GM23338 (cell line): ENCODE measurements around the gene ANAPC2. TPM values are rescaled to one million over a fixed set of nuclear protein-coding genes. Genes with fewer than 3 reads are reported as not detected.

Source experiments
- ATAC-seq: fragments of 200-7000 bp; cut with Tn5 transposase; 3 replicates; pipeline ENCODE4 v1.9.1; 2020
- DNase-seq: peaks from one replicate; pipeline ENCODE4 v3.0.0-alpha.2; 2015; ENCODE audit warnings: low spot score
- H2AFZ ChIP-seq: fragments of 200-600 bp; sonication (generic); 2 replicates; pipeline ENCODE4 v1.8.0; 2016; ENCODE audit warnings: antibody characterized with exemption, mild to moderate bottlenecking, moderate library complexity
- H3F3A ChIP-seq: fragments of 200-600 bp; sonication (generic); replicated peaks from 2 replicates; pipeline ENCODE4 v1.8.0; 2017; ENCODE audit warnings: antibody characterized with exemption, mixed run types, low read depth
- H3K27ac ChIP-seq: fragments of 200-600 bp; sonication (generic); 2 replicates; pipeline ENCODE4 v1.6.1; 2016; ENCODE audit warnings: low read depth
- H3K27me3 ChIP-seq: fragments of 200-600 bp; sonication (generic); 2 replicates; pipeline ENCODE4 v1.8.0; 2016; ENCODE audit warnings: mild to moderate bottlenecking, mixed run types, moderate library complexity; ENCODE audit not compliant: insufficient read depth
- H3K36me3 ChIP-seq: fragments of 200-600 bp; sonication (generic); 2 replicates; pipeline ENCODE4 v1.8.0; 2016; ENCODE audit warnings: mild to moderate bottlenecking; ENCODE audit not compliant: insufficient read depth
- H3K4me1 ChIP-seq: fragments of 200-600 bp; sonication (generic); 2 replicates; pipeline ENCODE4 v1.8.0; 2016; ENCODE audit warnings: mild to moderate bottlenecking, moderate library complexity; ENCODE audit not compliant: insufficient read depth
- H3K4me2 ChIP-seq: fragments of 200-600 bp; sonication (generic); 2 replicates; pipeline ENCODE4 v1.7.1; 2017; ENCODE audit warnings: mixed run types
- H3K4me3 ChIP-seq: fragments of 200-600 bp; sonication (generic); 2 replicates; pipeline ENCODE4 v1.6.1; 2016; ENCODE audit warnings: mixed run types
- H3K79me2 ChIP-seq: fragments of 200-600 bp; sonication (generic); replicated peaks from 2 replicates; pipeline ENCODE4 v1.8.0; 2017; ENCODE audit warnings: mild to moderate bottlenecking; ENCODE audit not compliant: insufficient read depth
- H3K9me2 ChIP-seq: fragments of 200-600 bp; sonication (generic); 2 replicates; pipeline ENCODE4 v1.8.0; 2017; ENCODE audit not compliant: insufficient read depth
- H4K20me1 ChIP-seq: fragments of 200-600 bp; sonication (generic); replicated peaks from 2 replicates; pipeline ENCODE4 v1.8.0; 2017; ENCODE audit warnings: mild to moderate bottlenecking; ENCODE audit not compliant: insufficient read depth
- H3K27ac Mint-ChIP-seq: 2 replicates; pipeline ENCODE4 v1.8.0; 2020; ENCODE audit warnings: inconsistent platforms, mild to moderate bottlenecking, moderate library complexity, mixed read lengths
- H3K27me3 Mint-ChIP-seq: 3 replicates; pipeline ENCODE4 v1.8.0; 2022; ENCODE audit warnings: low read depth, mild to moderate bottlenecking, moderate library complexity, mixed read lengths, inconsistent platforms; ENCODE audit not compliant: insufficient read depth, poor library complexity
- H3K36me3 Mint-ChIP-seq: 3 replicates; pipeline ENCODE4 v1.8.0; 2021; ENCODE audit warnings: low read depth, mild to moderate bottlenecking, inconsistent platforms, moderate library complexity, mixed read lengths
- H3K4me1 Mint-ChIP-seq: 3 replicates; pipeline ENCODE4 v1.8.0; 2020; ENCODE audit warnings: mild to moderate bottlenecking, inconsistent platforms, mixed read lengths
- H3K4me3 Mint-ChIP-seq: 3 replicates; pipeline ENCODE4 v1.8.0; 2021; ENCODE audit warnings: moderate library complexity, mild to moderate bottlenecking, inconsistent platforms, mixed read lengths
- H3K9me3 Mint-ChIP-seq: 3 replicates; pipeline ENCODE4 v1.8.0; 2020; ENCODE audit warnings: moderate library complexity, mild to moderate bottlenecking, inconsistent platforms, mixed read lengths
- CREB1 ChIP-seq: fragments of 250-450 bp; sonication (Bioruptor Pico); IDR thresholded peaks from 2 replicates; pipeline ENCODE4 v1.5.0; 2020; ENCODE audit warnings: low read depth, mild to moderate bottlenecking, moderate library complexity
- EZH2 ChIP-seq: fragments of 200-600 bp; sonication (generic); IDR thresholded peaks from one replicate; pipeline ENCODE4 v1.8.0; 2017; ENCODE audit warnings: antibody characterized with exemption, mild to moderate bottlenecking, low read depth; ENCODE audit not compliant: unreplicated experiment
- EZH2phosphoT487 ChIP-seq: fragments of 200-600 bp; sonication (generic); IDR thresholded peaks from one replicate; pipeline ENCODE4 v1.8.1; 2018; ENCODE audit warnings: antibody characterized with exemption; ENCODE audit not compliant: unreplicated experiment
- JUNB ChIP-seq: IDR thresholded peaks from one replicate; pipeline ENCODE4 v1.6.1; 2016; ENCODE audit warnings: antibody characterized with exemption; ENCODE audit not compliant: unreplicated experiment
- NANOG ChIP-seq: IDR thresholded peaks from 2 replicates; pipeline ENCODE4 v1.6.1; 2016; ENCODE audit warnings: antibody characterized with exemption, borderline replicate concordance
- POLR2AphosphoS5 ChIP-seq: IDR thresholded peaks from 2 replicates; pipeline ENCODE4 v1.6.1; 2016; ENCODE audit warnings: antibody characterized with exemption, low read depth
- STAT1 ChIP-seq: IDR thresholded peaks from one replicate; pipeline ENCODE4 v1.6.1; 2016; ENCODE audit warnings: antibody characterized with exemption; ENCODE audit not compliant: unreplicated experiment
- ZNF114 ChIP-seq: fragments of 250-450 bp; sonication (Bioruptor Pico); IDR thresholded peaks from 2 replicates; pipeline ENCODE4 v1.5.0; 2020; ENCODE audit warnings: mild to moderate bottlenecking, moderate library complexity
- ZNF331 ChIP-seq: fragments of 250-450 bp; sonication (Bioruptor Pico); IDR thresholded peaks from 2 replicates; pipeline ENCODE4 v1.5.0; 2020; ENCODE audit warnings: low read depth, mild to moderate bottlenecking, moderate library complexity
- polyA plus RNA-seq: library from polyadenylated mRNA; unstranded; fragments of >200 nt; fragmentation: Nextera tagmentation; extraction: Ambion mirVana; gene quantifications from 2 replicates; pipeline ENCODE4 v1.2.1, GENCODE V29; 2016
- total RNA-seq: library from RNA; depleted of rRNA; stranded (reverse); fragments of >200 nt; shearing (Covaris generic); gene quantifications from 2 replicates; pipeline ENCODE4 v1.2.3, GENCODE V29; 2014
- TF ChIP-seq, protein P1 (sequence below): IDR thresholded peaks from 2 replicates; pipeline ENCODE4 v1.6.1; 2016; ENCODE audit warnings: antibody characterized with exemption
- TF ChIP-seq, protein P2 (sequence below), 2 experiments: fragments of 200-600 bp in 1 of 2; sonication (generic) in 1 of 2; conservative IDR thresholded peaks; 2 replicates each; pipeline versions ENCODE4 v1.5.1 to v1.6.1; 2016 to 2017; ENCODE audit warnings: antibody characterized with exemption in 2 of 2, low read depth in 2 of 2, mild to moderate bottlenecking in 2 of 2, moderate library complexity in 1 of 2
- TF ChIP-seq, protein P3 (sequence below): IDR thresholded peaks from one replicate; pipeline ENCODE4 v1.6.1; 2018; ENCODE audit warnings: antibody characterized with exemption; ENCODE audit not compliant: unreplicated experiment

The ANAPC2 gene
- total and polyA plus RNA-seq, 2 experiments from 2014 or later: 16.4 to 42.9 TPM

DNA sequence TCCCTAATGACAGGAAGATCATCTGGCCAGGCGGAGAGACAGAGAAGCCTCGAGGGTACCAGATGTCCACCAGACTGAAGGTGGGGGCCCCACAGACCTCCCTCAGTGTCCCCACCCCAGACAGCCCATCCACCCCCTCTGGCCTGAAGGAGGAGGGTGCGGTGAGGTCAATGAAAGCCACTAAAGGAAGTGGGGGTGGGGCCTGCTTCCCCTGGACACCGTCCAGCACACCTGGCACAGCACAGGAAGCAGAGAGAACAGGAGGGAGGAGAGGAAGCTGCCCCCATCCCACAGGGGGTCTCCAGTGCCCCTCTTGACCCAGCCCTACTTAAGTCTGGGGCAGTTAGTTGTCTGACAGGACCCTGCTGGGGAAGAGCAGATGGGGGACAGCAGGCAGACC is 29.7 kb downstream of the ANAPC2 start (continued):
- TF ChIP-seq EZH2phosphoT487 (no peak), ZNF114 (CRISPR knock-in tag) (no peak), ZNF331 (CRISPR knock-in tag) (no peak), STAT1 (no peak), NANOG (no peak), POLR2AphosphoS5 (no peak), EZH2 (no peak), JUNB (no peak)
- TF ChIP-seq, protein P1, sequence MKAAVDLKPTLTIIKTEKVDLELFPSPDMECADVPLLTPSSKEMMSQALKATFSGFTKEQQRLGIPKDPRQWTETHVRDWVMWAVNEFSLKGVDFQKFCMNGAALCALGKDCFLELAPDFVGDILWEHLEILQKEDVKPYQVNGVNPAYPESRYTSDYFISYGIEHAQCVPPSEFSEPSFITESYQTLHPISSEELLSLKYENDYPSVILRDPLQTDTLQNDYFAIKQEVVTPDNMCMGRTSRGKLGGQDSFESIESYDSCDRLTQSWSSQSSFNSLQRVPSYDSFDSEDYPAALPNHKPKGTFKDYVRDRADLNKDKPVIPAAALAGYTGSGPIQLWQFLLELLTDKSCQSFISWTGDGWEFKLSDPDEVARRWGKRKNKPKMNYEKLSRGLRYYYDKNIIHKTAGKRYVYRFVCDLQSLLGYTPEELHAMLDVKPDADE: no peak
- TF ChIP-seq, protein P2, sequence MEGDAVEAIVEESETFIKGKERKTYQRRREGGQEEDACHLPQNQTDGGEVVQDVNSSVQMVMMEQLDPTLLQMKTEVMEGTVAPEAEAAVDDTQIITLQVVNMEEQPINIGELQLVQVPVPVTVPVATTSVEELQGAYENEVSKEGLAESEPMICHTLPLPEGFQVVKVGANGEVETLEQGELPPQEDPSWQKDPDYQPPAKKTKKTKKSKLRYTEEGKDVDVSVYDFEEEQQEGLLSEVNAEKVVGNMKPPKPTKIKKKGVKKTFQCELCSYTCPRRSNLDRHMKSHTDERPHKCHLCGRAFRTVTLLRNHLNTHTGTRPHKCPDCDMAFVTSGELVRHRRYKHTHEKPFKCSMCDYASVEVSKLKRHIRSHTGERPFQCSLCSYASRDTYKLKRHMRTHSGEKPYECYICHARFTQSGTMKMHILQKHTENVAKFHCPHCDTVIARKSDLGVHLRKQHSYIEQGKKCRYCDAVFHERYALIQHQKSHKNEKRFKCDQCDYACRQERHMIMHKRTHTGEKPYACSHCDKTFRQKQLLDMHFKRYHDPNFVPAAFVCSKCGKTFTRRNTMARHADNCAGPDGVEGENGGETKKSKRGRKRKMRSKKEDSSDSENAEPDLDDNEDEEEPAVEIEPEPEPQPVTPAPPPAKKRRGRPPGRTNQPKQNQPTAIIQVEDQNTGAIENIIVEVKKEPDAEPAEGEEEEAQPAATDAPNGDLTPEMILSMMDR (conservative IDR thresholded peaks at IDR 0.05; ENCODE audit: low read depth in 2 of 2): no peak
- TF ChIP-seq, protein P3, sequence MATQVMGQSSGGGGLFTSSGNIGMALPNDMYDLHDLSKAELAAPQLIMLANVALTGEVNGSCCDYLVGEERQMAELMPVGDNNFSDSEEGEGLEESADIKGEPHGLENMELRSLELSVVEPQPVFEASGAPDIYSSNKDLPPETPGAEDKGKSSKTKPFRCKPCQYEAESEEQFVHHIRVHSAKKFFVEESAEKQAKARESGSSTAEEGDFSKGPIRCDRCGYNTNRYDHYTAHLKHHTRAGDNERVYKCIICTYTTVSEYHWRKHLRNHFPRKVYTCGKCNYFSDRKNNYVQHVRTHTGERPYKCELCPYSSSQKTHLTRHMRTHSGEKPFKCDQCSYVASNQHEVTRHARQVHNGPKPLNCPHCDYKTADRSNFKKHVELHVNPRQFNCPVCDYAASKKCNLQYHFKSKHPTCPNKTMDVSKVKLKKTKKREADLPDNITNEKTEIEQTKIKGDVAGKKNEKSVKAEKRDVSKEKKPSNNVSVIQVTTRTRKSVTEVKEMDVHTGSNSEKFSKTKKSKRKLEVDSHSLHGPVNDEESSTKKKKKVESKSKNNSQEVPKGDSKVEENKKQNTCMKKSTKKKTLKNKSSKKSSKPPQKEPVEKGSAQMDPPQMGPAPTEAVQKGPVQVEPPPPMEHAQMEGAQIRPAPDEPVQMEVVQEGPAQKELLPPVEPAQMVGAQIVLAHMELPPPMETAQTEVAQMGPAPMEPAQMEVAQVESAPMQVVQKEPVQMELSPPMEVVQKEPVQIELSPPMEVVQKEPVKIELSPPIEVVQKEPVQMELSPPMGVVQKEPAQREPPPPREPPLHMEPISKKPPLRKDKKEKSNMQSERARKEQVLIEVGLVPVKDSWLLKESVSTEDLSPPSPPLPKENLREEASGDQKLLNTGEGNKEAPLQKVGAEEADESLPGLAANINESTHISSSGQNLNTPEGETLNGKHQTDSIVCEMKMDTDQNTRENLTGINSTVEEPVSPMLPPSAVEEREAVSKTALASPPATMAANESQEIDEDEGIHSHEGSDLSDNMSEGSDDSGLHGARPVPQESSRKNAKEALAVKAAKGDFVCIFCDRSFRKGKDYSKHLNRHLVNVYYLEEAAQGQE: no peak

DNA sequence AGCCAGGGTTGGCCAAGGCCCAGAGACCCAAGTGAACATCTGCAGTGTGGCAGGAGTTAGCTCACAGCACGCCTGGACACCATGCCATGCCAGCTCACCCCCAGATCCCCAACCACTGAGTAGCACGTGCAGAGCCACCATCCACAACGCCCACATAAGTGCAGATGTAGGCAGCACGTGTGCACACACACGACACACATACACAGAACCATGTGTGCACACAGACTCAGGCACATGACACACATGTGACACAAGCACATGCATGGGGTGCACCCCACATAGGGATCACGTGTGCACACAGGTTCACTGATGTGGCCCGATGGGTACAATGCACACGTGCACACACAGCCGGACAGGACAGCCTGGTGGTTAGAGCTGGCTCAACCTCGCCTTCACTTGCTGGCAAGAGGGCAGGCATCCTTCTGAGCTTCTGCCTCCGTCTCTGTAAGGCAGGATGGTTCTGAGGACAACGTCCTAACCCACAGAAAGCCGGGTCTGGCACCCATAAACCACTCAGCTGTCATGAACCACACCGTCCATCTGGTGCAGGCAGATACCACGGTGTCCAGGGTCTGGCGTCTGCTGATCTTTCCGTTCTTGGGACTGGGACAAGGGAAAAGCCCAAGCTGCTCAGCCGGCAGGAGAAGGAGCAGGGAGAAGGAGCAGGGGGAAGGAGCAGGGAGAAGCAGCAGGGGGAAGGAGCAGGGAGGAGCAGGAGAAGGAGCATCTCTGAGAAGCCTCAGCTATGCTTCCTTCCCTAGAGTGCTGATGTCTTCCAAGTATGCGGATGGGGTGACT is 30.5 kb downstream of the ANAPC2 start:
- Mint-ChIP-seq H3K4me3 (no peak overlapping the region), H3K4me1 (no peaks in the 10 kb centered on the region; the same call in 1 of the 3 replicates), H3K27ac (no peak overlapping the region), H3K27me3 (peaks cover 77% of the 10 kb centered on the region), H3K36me3 (no peaks in the 10 kb centered on the region), H3K9me3 (no peaks in the 10 kb centered on the region; the same call in 2 of the 3 replicates)
- H3K79me2 ChIP-seq: no peaks in the 10 kb centered on the region
- no peaks in the 10 kb centered on the region for H3K9me2 ChIP-seq
- H4K20me1 ChIP-seq: no peaks in the 10 kb centered on the region
- no peak for TF ChIP-seq STAT1
- TF ChIP-seq CREB1: no peak
- no peak for TF ChIP-seq ZNF331 (CRISPR knock-in tag)
- TF ChIP-seq EZH2: no peak
- TF ChIP-seq POLR2AphosphoS5: no peak
- no peak for TF ChIP-seq JUNB
- TF ChIP-seq, protein P1: no peak
- H3K4me3 ChIP-seq: no peak overlapping the region
- no peak for DNase-seq
- H3K4me1 ChIP-seq: peaks cover 2% of the 10 kb centered on the region; the same call in 1 of the 2 replicates
- no peak for ATAC-seq
- H3K27me3 ChIP-seq: peaks cover 80% of the 10 kb centered on the region
- H2AFZ ChIP-seq: no peak overlapping the region
- H3F3A ChIP-seq: peaks cover 12% of the 10 kb centered on the region
- H3K4me2 ChIP-seq: no peak overlapping the region
- H3K36me3 ChIP-seq: no peaks in the 10 kb centered on the region
- H3K27ac ChIP-seq: no peak overlapping the region
